Fibroblast of skin of scalp (primary cell): ENCODE data around the gene VRTN.

Experiments
- DNase-seq: peaks from one replicate; pipeline ENCODE4 v3.0.0-alpha.2; 2013

Gene VRTN

GRCh38 chr14:74400031-74400685 is 51.9 kb downstream of the VRTN start:
- no peak for DNase-seq

DNA sequence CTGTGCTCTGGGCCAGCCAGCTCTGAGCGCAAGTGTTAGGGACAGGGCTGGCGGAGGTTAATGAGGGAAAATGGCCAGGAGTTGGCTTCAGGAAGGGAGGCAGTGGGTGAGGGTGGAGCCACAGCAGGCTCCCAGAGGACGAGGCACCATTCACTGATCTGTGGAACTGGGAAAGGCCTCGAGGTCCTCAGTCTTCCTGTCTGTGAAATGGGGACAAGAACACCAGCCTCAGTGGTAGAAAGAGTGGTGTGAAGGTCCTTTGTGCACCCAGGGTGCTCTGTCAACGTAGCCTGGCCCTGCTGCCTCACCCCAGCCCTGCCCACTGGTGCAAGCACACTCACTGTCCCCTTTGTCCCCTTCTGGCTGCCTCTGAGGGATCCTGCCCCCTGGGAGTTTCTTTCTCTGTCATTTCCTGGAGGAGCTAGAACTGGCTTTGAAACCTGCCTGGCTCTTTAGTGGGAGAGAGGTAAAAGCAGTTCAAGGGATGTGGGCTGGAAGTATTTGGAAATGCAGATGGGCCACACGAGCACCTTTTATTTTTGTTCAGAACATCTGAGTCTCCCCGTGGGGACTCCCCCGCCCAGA is 52.7 kb downstream of the VRTN start:
- no peak for DNase-seq

GRCh38 chr14:74401504-74402241 is 53.4 kb downstream of the VRTN start:
- DNase-seq: no peak

GRCh38 chr14:74402401-74403251 is 54.4 kb downstream of the VRTN start:
- DNase-seq: no peak

DNA sequence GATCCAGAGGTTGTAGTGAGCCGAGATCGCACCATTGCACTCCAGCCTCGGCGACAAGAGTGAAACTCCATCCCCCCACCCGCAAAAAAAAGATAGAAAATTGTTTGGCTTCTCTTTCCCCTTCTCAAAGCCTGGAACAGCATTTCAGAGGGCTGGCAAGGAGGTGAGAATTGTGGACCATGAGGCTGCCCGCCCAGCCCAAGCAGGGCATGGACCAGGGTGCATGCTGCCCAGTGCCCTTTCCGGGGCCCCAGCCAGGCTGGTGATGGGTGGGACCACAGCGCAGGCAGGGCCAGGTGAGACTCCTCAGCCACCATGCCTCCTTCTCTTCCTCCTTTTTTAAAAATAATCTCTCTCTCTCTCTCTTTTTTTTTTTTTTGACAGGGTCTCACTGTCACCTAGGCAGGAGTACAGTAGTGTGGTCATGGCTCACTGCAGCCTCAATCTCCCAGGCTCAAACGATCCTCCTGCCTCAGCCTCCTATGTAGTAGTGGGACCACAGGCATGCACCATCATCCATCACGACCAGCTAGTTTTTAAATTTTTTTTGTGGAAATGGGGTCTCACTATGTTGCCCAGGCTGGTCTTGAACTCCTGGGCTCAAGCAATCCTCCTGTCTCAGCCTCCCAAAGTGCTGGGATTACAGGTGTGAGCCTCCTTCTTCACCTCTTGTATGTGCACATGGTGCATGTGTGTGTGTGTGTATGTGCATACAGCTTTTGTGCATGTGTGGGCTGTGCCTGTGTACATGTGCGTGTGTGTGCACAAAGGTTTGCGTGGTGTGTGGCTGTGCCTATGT is 55.5 kb downstream of the VRTN start:
- DNase-seq: no peak

DNA sequence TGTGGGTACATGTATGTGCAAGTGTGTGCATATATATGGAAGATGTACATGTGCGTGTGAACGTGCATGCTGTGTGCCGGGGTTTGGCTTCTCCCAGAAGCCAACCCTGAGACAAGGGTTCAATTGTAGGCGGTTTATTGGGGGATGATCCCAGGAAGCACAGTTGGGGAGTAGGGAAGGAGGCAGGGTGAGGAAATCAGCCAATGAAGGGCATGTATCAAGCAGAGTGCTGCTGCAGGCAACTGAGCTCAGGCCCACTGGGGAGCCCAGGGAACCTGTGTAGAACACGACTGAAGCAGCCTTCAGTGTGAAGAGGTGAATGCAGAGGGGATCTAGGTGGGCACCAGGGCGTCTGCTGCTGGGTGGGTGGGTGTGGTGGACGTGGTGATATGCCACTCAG is 56.2 kb downstream of the VRTN start:
- no peak for DNase-seq

GRCh38 chr14:74405663-74406062 is 57.4 kb downstream of the VRTN start:
- no peak for DNase-seq

DNA sequence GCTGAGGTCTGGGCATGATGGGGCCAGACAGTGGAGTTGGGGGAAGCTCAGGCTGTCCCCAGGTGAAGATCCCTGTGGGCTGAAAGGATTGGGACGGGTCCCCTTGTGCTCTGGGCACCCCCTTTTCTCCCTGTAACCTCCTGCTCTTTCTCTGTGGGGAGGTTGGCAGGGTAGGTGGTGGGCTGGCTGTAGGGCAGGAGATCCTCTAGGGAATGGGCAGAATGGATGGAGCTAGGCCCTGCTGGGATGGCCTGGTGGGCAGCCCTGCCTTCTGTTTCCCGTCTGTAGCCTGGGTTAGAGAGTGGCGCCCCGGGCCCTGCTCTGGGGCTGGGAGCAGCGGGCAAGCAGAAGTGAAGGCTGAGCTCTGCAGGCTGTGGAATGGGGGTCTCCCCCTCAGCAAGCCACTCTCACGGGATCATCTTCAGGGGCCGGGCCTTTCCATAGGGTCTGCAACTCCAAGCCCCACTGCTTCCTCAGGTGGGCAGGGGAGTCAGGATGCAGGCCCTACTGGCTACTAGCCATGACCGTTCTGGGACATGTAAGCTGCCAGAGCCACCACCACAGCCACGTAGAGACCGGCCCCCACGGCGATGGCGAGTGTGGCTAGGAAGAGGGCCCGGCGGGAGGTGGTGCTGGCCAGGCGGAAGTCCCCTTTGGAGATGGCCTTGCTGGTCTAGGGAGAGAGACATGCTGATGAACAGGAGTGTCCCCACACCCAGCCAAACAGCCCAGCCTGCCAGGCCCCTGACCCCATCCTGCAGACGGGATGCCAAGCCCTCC is 58.9 kb downstream of the VRTN start:
- DNase-seq: no peak

GRCh38 chr14:74407801-74408154 is 59.5 kb downstream of the VRTN start:
- DNase-seq: no peak

DNA sequence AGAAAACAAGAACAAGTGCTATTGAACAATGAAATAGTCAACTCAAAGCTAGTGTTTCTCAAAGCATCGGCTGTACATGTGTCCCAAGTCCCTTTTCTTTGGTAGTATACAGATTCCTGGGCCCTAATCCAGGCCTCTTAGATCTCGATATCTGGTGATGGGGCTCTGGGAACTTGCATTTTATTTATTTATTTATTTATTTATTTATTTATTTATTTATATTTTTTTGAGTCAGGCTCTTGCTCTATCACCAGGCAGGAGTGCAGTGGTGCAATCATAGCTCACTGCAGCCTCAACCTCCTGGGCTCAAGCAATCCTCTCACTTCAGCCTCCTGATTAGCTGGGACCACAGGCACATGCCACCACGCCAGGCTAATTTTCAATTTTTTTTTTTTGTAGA is 60.6 kb downstream of the VRTN start:
- no peak for DNase-seq

DNA sequence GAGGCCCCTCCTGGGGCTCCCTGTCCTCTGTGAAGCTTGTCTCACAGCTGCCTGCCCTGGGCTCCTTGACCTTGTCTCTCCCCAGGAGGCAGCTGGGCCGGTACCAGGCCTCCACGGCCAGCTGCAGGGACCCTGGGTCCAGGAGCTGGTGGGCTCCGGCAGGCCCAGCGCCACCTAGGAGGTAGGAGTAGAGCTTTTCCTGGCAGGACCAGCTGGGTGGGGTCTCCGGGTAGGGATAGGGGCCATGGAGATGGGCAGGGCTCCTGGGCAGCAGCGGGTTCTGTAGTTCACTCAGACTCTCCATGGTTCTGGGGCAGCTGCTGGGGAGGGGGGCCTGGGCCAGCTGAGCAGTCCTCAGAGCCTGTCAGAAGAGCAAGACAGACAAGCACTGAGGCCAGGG is 61.2 kb downstream of the VRTN start:
- no peak for DNase-seq
